Natural killer cell treated with Interleukin-12 subunit alpha and Interleukin-12 subunit beta and Interleukin-15 and Interleukin-18, amount 100 ng/mL, for 72 hours (primary cell): ENCODE data around the gene SLC22A2. TPM values are rescaled to one million over a fixed set of nuclear protein-coding genes. Genes with fewer than 3 reads are reported as not detected.
"Not testable (repeated sequence)": the region's sequence is repeated elsewhere in the genome, so short reads cannot be mapped to it uniquely, and the experiment has no call there.

ENCODE experiments used
- ATAC-seq, 2 donors: fragments of 150-1000 bp; cut with Tn5 transposase in 1 of 2; sonication (Bioruptor Pico), chemical (Tn5 transposase) in 1 of 2; 2 replicates each; pipeline ENCODE4 v1.10.0; 2021
- DNase-seq: peaks from one replicate; pipeline ENCODE4 v3.0.0; 2022; ENCODE audit warnings: low spot score
- H3K27ac Mint-ChIP-seq, 2 donors: 1 replicate in 1 of 2; 2 replicates in 1 of 2; pipeline ENCODE4 v1.8.0; 2022; ENCODE audit warnings: mixed read lengths in 2 of 2, mild to moderate bottlenecking in 1 of 2, moderate library complexity in 1 of 2
- H3K27me3 Mint-ChIP-seq, 2 donors: 1 replicate in 1 of 2; 2 replicates in 1 of 2; pipeline ENCODE4 v1.8.0; 2022; ENCODE audit warnings: mixed read lengths in 2 of 2
- H3K36me3 Mint-ChIP-seq: one replicate; pipeline ENCODE4 v1.8.0; 2022; ENCODE audit warnings: mixed read lengths
- H3K4me1 Mint-ChIP-seq, 2 donors: 1 replicate in 1 of 2; 2 replicates in 1 of 2; pipeline ENCODE4 v1.8.0; 2022; ENCODE audit warnings: low read depth in 2 of 2, mixed read lengths in 2 of 2, mild to moderate bottlenecking in 1 of 2
- H3K4me3 Mint-ChIP-seq: one replicate; pipeline ENCODE4 v1.8.0; 2022; ENCODE audit warnings: mixed read lengths
- H3K9me3 Mint-ChIP-seq: 2 replicates; pipeline ENCODE4 v1.8.0; 2022; ENCODE audit warnings: mixed read lengths
- total RNA-seq, 2 donors: library from RNA; stranded (reverse); gene quantifications; one replicate each; pipeline ENCODE4 v1.2.3, GENCODE V29; 2022

Gene SLC22A2
- total RNA-seq = not detected

DNA sequence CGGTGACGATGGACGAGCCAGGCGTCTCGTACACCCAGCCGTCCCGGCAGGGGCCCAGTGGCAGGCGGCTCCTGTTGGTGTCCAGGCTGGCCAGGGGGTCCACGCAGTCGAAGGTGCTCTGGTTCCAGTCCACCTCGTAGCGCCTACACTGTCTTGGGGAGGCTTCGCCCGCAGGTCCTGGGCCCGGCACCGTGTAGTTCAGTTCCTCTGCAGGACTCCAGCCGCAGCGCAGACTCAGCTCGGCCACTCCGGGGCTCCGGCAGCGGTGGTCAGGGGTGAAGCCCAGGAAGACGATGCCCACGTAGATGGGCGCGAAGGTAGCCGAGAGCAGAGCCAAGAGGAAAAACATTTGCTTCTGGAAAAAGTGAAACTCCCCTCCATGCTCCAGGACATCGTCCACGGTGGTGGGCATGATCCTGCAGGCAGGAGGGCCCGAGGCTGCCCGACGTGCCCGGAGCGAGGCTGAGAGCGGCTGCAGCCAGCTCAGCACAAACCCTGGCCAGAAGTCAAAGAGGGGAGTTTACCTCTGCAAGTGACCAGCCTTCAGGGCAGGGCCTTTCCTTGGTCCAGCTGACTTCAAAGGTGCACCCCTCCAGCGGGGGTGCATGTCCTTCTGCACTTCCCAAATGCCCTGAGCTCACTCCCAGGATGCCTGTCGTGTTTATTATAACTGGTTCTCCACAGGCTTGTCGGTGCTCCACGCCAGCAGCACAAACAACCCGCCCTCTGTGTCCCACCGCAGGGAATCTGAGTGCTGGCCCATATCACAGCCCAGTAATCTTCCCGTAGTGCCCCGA is at the start of gene SLC22A2:
Gene SLC22A2 (minus strand): TSS at position 476 of the 797 bp plus-strand sequence. CDS start 64 bp downstream, at position 412.
- no peak within 1 kb of the TSS for H3K4me3 Mint-ChIP-seq
- peaks cover 15 to 33% of the 10 kb centered on the region in 2 donors for H3K27me3 Mint-ChIP-seq
- no peaks in the 10 kb centered on the region for H3K9me3 Mint-ChIP-seq
- H3K4me1 Mint-ChIP-seq = no peaks in the 10 kb centered on the region
- DNase-seq (no peak), ATAC-seq (no peak)
- H3K27ac Mint-ChIP-seq = no peak within 1 kb of the TSS
- H3K36me3 Mint-ChIP-seq = no peaks in the 10 kb centered on the region

DNA sequence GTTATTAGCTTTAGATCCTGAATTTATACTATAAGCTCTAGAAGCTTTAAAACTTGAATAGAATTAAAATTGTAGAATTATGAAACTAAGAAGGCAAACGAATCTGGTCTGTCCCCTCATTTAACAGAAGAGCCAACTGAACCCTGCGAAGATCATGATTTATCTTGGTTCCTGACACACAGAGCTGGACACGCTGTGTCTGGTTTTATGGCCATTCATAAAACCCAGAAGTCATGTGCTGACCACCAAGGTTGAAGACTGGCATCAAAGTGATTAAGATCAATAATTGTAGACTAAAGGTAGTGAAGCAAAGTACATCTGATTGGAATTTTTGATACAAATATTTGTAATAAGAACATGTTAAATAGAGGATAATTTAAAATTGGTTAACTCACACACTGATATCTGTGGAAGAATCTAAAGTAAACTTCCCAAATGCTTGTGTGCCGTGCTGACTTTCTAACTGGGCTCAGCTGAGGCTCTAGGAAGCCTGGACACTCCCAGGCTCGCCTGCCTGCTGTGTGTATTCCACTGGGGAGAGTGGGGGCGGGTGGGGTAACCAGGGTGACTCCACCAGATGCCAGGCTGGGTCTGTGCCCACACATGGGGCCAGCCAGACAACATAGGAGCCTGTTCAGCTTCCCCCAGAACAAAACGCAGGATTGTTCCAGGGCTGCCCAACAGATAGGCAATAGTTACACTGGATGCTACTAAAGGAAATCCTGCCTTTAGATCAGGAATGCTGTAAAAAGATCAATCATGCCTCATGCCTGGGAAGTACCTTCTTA is 47.5 kb upstream of the SLC22A2 start:
- peaks cover 9 to 20% of the 10 kb centered on the region in 2 donors for H3K27me3 Mint-ChIP-seq
- peaks cover 28% of the 10 kb centered on the region for H3K36me3 Mint-ChIP-seq
- peaks cover 1% of the 10 kb centered on the region for H3K9me3 Mint-ChIP-seq
- no peak overlapping the region for H3K4me3 Mint-ChIP-seq
- no peak for DNase-seq
- no peaks in the 10 kb centered on the region for H3K4me1 Mint-ChIP-seq
- no peak for ATAC-seq
- no peak overlapping the region for H3K27ac Mint-ChIP-seq

GRCh38 chr6:160303806-160304205 is 45.2 kb upstream of the SLC22A2 start:
- Mint-ChIP-seq H3K9me3 (no peaks in the 10 kb centered on the region), H3K27me3 (peaks cover 5 to 12% of the 10 kb centered on the region in 2 donors), H3K27ac (no peak overlapping the region), H3K4me3 (no peak overlapping the region), H3K4me1 (peaks cover 2 to 6% of the 10 kb centered on the region in 2 donors), H3K36me3 (peaks cover 13% of the 10 kb centered on the region)
- no peak for DNase-seq
- no peak for ATAC-seq

- H3K4me3 Mint-ChIP-seq, H3K27ac Mint-ChIP-seq, DNase-seq, H3K9me3 Mint-ChIP-seq, ATAC-seq: not testable (repeated sequence)
- peaks cover 5 to 12% of the 10 kb centered on the region in 2 donors for H3K4me1 Mint-ChIP-seq
- H3K36me3 Mint-ChIP-seq = peaks cover 13% of the 10 kb centered on the region
- H3K27me3 Mint-ChIP-seq = peaks cover 2 to 12% of the 10 kb centered on the region in 2 donors
Measured at GRCh38 chr6:160302431-160303082, 43.9 kb upstream of the SLC22A2 start.

GRCh38 chr6:160301339-160301738 is 42.7 kb upstream of the SLC22A2 start:
- DNase-seq (no peak), ATAC-seq (no peak)
- Mint-ChIP-seq H3K27me3 (peaks cover 7 to 20% of the 10 kb centered on the region in 2 donors), H3K4me1 (peaks cover 5 to 12% of the 10 kb centered on the region in 2 donors), H3K36me3 (peaks cover 13% of the 10 kb centered on the region), H3K27ac (no peak overlapping the region), H3K9me3 (no peaks in the 10 kb centered on the region), H3K4me3 (no peak overlapping the region)

- H3K4me3 Mint-ChIP-seq = no peak overlapping the region
- H3K9me3 Mint-ChIP-seq = no peaks in the 10 kb centered on the region
- ATAC-seq (no peak), DNase-seq (no peak)
- no peak overlapping the region for H3K27ac Mint-ChIP-seq
- peaks cover 12 to 28% of the 10 kb centered on the region in 2 donors for H3K27me3 Mint-ChIP-seq
- peaks cover 13% of the 10 kb centered on the region for H3K36me3 Mint-ChIP-seq
- H3K4me1 Mint-ChIP-seq = peaks cover 5 to 12% of the 10 kb centered on the region in 2 donors
Measured at GRCh38 chr6:160300076-160300695, 41.6 kb upstream of the SLC22A2 start.

DNA sequence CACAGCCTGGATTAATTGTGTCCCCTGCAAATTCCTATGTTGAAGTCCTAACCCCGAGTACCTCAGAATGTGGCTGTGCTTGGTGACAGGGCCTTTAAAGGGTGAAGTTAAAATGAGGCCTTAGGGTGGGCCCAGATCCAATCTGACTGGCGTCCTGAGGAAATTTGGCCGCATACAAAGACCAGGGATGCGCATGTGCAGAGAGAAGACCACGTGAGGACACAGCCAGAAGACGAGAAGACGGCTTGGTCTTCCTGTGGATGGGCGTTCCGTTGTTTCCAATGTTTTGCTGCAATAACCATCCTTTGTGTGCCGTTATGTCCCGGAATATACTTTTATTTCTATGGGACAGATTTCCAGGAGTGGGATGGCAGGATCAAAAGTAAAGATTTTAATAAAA is 40.9 kb upstream of the SLC22A2 start:
- Mint-ChIP-seq H3K4me3 (no peak overlapping the region), H3K36me3 (peaks cover 10% of the 10 kb centered on the region), H3K9me3 (no peaks in the 10 kb centered on the region), H3K27me3 (peaks cover 12 to 22% of the 10 kb centered on the region in 2 donors), H3K4me1 (peaks cover 5 to 12% of the 10 kb centered on the region in 2 donors), H3K27ac (no peak overlapping the region)
- ATAC-seq = no peak
- DNase-seq = no peak

- Mint-ChIP-seq H3K4me3 (no peak overlapping the region), H3K9me3 (no peaks in the 10 kb centered on the region), H3K27me3 (peaks cover 16% of the 10 kb centered on the region in 2 donors), H3K4me1 (peaks cover 5 to 12% of the 10 kb centered on the region in 2 donors), H3K36me3 (peaks cover 7% of the 10 kb centered on the region), H3K27ac (no peak overlapping the region)
- no peak for DNase-seq
- ATAC-seq = no peak
Measured at GRCh38 chr6:160298121-160298520, 39.5 kb upstream of the SLC22A2 start.

GRCh38 chr6:160297310-160297709 is 38.7 kb upstream of the SLC22A2 start:
- ATAC-seq (no peak), DNase-seq (no peak)
- Mint-ChIP-seq H3K27me3 (peaks cover 16% of the 10 kb centered on the region in 2 donors), H3K36me3 (peaks cover 3% of the 10 kb centered on the region), H3K9me3 (no peaks in the 10 kb centered on the region), H3K27ac (no peak overlapping the region), H3K4me3 (no peak overlapping the region), H3K4me1 (peaks cover 5 to 12% of the 10 kb centered on the region in 2 donors)

DNA sequence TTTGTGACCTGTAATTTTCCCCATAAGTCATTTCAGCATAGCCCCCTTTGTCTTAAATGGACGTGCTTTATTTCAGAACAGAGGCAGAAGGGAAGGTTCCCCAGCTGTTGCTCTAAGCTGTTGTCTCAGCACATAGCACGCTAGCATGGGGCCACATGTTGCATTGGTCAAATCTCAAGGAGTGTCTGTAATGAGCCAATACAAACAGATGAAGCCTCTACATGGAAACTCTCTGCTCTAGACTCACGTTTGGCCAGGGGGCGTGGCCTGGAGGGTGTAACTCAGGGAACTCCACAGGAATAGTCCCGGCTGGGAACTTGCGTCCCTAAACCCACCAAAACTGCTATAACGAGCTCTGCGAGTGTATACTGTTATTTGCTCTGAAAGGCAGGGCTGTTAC is 35.2 kb upstream of the SLC22A2 start:
- Mint-ChIP-seq H3K27me3 (peaks cover 30 to 39% of the 10 kb centered on the region in 2 donors), H3K9me3 (no peaks in the 10 kb centered on the region), H3K36me3 (no peaks in the 10 kb centered on the region), H3K27ac (no peak overlapping the region), H3K4me1 (peaks cover 3 to 7% of the 10 kb centered on the region in 2 donors), H3K4me3 (no peak overlapping the region)
- DNase-seq (no peak), ATAC-seq (no peak)

DNA sequence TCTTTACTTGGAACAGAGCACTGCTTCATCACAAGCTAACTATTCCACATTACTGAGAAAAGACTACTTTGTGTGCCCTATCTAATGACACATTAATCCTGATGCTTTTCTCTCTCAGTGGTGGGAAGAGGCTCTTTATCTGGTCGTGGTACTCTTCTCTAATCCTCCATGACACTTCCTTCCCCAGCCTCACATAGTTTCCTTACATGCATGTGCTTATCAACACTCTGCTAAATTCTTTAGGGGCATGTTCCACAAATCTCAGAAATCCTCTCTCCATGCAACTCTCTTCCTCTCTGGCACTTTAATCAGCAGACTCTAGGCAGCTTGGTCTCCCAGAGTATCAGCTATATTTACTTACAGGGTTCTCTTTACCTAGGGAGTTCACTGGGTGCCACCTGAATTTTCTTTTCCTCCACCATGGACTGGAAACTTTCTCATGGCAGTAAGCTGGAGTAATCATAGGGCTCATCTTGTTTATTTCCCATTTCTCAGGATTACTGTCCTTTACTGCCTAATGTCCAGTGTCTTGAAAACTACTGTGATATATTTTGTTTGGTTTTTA is 27.0 kb upstream of the SLC22A2 start:
- ATAC-seq = no peak

GRCh38 chr6:160284575-160284974 is 26.0 kb upstream of the SLC22A2 start:
- no peak overlapping the region for H3K27ac Mint-ChIP-seq
- H3K4me1 Mint-ChIP-seq = no peaks in the 10 kb centered on the region
- ATAC-seq (no peak), DNase-seq (no peak)
- no peaks in the 10 kb centered on the region for H3K9me3 Mint-ChIP-seq
- no peaks in the 10 kb centered on the region for H3K36me3 Mint-ChIP-seq
- H3K27me3 Mint-ChIP-seq = peaks cover 36 to 63% of the 10 kb centered on the region in 2 donors
- no peak overlapping the region for H3K4me3 Mint-ChIP-seq

More for the DNA sequence above, 27.0 kb upstream of the SLC22A2 start:
- Mint-ChIP-seq H3K27me3 (peaks cover 38 to 66% of the 10 kb centered on the region in 2 donors), H3K4me1 (no peaks in the 10 kb centered on the region), H3K4me3 (no peak overlapping the region), H3K27ac (no peak overlapping the region), H3K9me3 (no peaks in the 10 kb centered on the region), H3K36me3 (no peaks in the 10 kb centered on the region)
- no peak for DNase-seq

DNA sequence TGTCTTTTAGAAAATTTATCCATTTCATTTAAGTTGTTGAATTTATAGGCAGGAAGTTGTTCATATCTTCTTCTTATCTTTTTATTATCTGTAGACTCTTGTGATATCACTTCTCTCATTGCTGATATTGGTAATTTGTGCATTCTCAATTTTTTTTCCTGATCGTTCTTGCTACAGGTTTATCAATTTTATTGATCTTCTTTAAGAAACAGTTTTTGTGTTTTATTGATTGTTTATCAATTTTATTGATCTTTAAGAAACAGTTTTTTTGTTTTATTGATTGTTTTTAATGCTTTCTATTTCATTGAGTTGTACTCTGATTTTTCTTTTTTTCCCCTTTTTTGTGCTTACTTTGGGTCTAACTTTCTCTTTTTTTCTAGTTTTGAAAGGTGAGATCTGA is 23.8 kb upstream of the SLC22A2 start:
- no peaks in the 10 kb centered on the region for H3K9me3 Mint-ChIP-seq
- ATAC-seq = no peak
- H3K27me3 Mint-ChIP-seq = peaks cover 35 to 43% of the 10 kb centered on the region in 2 donors
- no peak overlapping the region for H3K4me3 Mint-ChIP-seq
- H3K36me3 Mint-ChIP-seq = no peaks in the 10 kb centered on the region
- H3K4me1 Mint-ChIP-seq = peaks cover 0 to 2% of the 10 kb centered on the region in 2 donors
- DNase-seq = no peak
- H3K27ac Mint-ChIP-seq = no peak overlapping the region
